Brain microvascular endothelial cell (primary cell): ENCODE measurements around the gene NKX1-2.
A peak's percentile ranks its signal among the peaks of the same experiment; 100 is the strongest.

Experiments used
- DNase-seq: peaks from one replicate; pipeline ENCODE4 v3.0.0-alpha.2; 2020
- H3K27ac ChIP-seq: fragments of 250-450 bp; sonication (Bioruptor Pico); 2 replicates; pipeline ENCODE4 v1.5.1; 2020; ENCODE audit warnings: mild to moderate bottlenecking, moderate library complexity
- H3K27me3 ChIP-seq: fragments of 250-450 bp; sonication (Bioruptor Pico); replicated peaks from 2 replicates; pipeline ENCODE4 v1.5.1; 2020; ENCODE audit warnings: mild to moderate bottlenecking
- H3K36me3 ChIP-seq: fragments of 250-450 bp; sonication (Bioruptor Pico); replicated peaks from 2 replicates; pipeline ENCODE4 v1.5.1; 2020; ENCODE audit warnings: mild to moderate bottlenecking
- H3K4me3 ChIP-seq: 2 replicates; pipeline ENCODE4 v1.5.1; 2011; ENCODE audit warnings: low read depth, mild to moderate bottlenecking, control low read depth, low read length, moderate library complexity
- CTCF ChIP-seq: IDR thresholded peaks from 2 replicates; pipeline ENCODE4 v1.5.1; 2011; ENCODE audit warnings: low read depth, mild to moderate bottlenecking, moderate library complexity, low read length, control low read depth, inconsistent platforms; ENCODE audit errors: missing control alignments
- in situ Hi-C: cut with HindIII; loops from 2 replicates; pipeline ENCODE4 v1.10.0; 2017; ENCODE audit warnings: low sequenced_read_pairs, low pct_ligation_motif_present

Gene NKX1-2

GRCh38 chr10:124453960-124454610, 4.2 kb upstream of the NKX1-2 start:
- H3K27ac ChIP-seq = no peak overlapping the region
- no peak for TF ChIP-seq CTCF
- H3K4me3 ChIP-seq = no peak overlapping the region
- peaks cover 31% of the 10 kb centered on the region for H3K27me3 ChIP-seq
- in situ Hi-C loops = no loop called here
- H3K36me3 ChIP-seq = no peaks in the 10 kb centered on the region
- no peak for DNase-seq

- Histone ChIP-seq H3K4me3 (no peak overlapping the region), H3K27me3 (peaks cover 58% of the 10 kb centered on the region), H3K27ac (no peak overlapping the region), H3K36me3 (no peaks in the 10 kb centered on the region)
- no peak for DNase-seq
- no peak for TF ChIP-seq CTCF
- in situ Hi-C loops = no loop called here
Observed at GRCh38 chr10:124451276-124451675, 1.4 kb upstream of the NKX1-2 start.

GRCh38 chr10:124450783-124451057, 885 bp upstream of the NKX1-2 start:
- no peak for DNase-seq
- H3K4me3 ChIP-seq = no peak overlapping the region
- H3K36me3 ChIP-seq = no peaks in the 10 kb centered on the region
- peaks cover 63% of the 10 kb centered on the region for H3K27me3 ChIP-seq
- in situ Hi-C loops = no loop called here
- H3K27ac ChIP-seq = no peak overlapping the region
- no peak for TF ChIP-seq CTCF

- no peak for TF ChIP-seq CTCF
- Histone ChIP-seq H3K27me3 (peaks cover 68% of the 10 kb centered on the region), H3K36me3 (no peaks in the 10 kb centered on the region), H3K4me3 (no peak overlapping the region), H3K27ac (no peak overlapping the region)
- no peak for DNase-seq
- in situ Hi-C loops = no loop called here
Observed at GRCh38 chr10:124449170-124450011, 444 bp downstream of the NKX1-2 start.

GRCh38 chr10:124448696-124449169, 1.1 kb downstream of the NKX1-2 start:
- Histone ChIP-seq H3K27ac (no peak overlapping the region), H3K27me3 (peaks cover 68% of the 10 kb centered on the region), H3K36me3 (no peaks in the 10 kb centered on the region), H3K4me3 (no peak overlapping the region)
- in situ Hi-C loops = no loop called here
- peak; percentile 31 for TF ChIP-seq CTCF
- DNase-seq = no peak
